Measurements from ENCODE around the gene RTN4R. TPM values are rescaled to one million over a fixed set of nuclear protein-coding genes. Genes with fewer than 3 reads are reported as not detected.

RTN4R gene
- total and polyA plus RNA-seq, 2 of the 8 experiments (the other 6 are each of a cell fraction or from before 2014, with no cell fraction given) = 21.8 to 41.3 TPM

- Histone ChIP-seq H4K8ac (ENCODE audit: extremely low read depth, insufficient read depth, low read length) (peak overlapping the region; percentile 21), H2BK20ac (ENCODE audit: low read length) (no peak overlapping the region; the same call in 1 of the 2 replicates), H3K4me2 (ENCODE audit: insufficient read depth in 1 of 2, low read depth in 2 of 2, low read length in 2 of 2) (no peak overlapping the region), H3K4me1 (replicated peaks in 1 of 4; ENCODE audit: control insufficient read depth in 3 of 4, insufficient read depth in 4 of 4, low read length in 3 of 4) (peaks cover 0 to 26% (median 16%) of the 10 kb centered on the region in 4 experiments; a peak in 6 of 7 replicates), H2BK5ac (ENCODE audit: low read depth, low read length) (0 out of 2 replicates have a peak overlapping the region, but pooled peaks have one; percentile 87), H4K91ac (replicated peaks; ENCODE audit: insufficient read length, low read length) (peak overlapping the region; percentile 73), H3K14ac (ENCODE audit: insufficient read length) (no peak overlapping the region), H3K18ac (ENCODE audit: extremely low read depth, low read length) (no peak overlapping the region), H3K23me2 (ENCODE audit: low read depth, low read length) (no peaks in the 10 kb centered on the region; the same call in 1 of the 2 replicates), H3K79me2 (ENCODE audit: control insufficient read depth in 1 of 2, insufficient read depth in 2 of 2, low read length in 2 of 2) (no peaks in the 10 kb centered on the region), H2AK5ac (ENCODE audit: low read depth, low read length) (no peak overlapping the region), H4K20me1 (replicated peaks in 1 of 2; ENCODE audit: control insufficient read depth in 1 of 2, insufficient read depth in 2 of 2, low read length in 2 of 2) (peaks cover 0 to 1% of the 10 kb centered on the region in 2 experiments), H2BK12ac (ENCODE audit: low read depth, low read length) (peak overlapping the region; percentile 84; the same call in 1 of the 2 replicates), H3K56ac (replicated peaks; ENCODE audit: insufficient read length, low read depth, low read length) (no peak overlapping the region), H2AFZ (ENCODE audit: low read length) (no peak overlapping the region), H2BK15ac (ENCODE audit: low read length) (no peak overlapping the region), H4K5ac (ENCODE audit: insufficient read length, low read depth, low read length) (no peak overlapping the region), H3K4ac (replicated peaks; ENCODE audit: insufficient read length, low read depth, low read length) (no peak overlapping the region), H3K9me3 (ENCODE audit: insufficient read depth in 2 of 2, low read depth in 1 of 2, low read length in 1 of 2) (no peaks in the 10 kb centered on the region), H3K23ac (ENCODE audit: insufficient read length) (no peak overlapping the region), H3K27ac (ENCODE audit: low read depth, low read length) (no peak overlapping the region), H3K27me3 (replicated peaks in 1 of 4; ENCODE audit: control insufficient read depth in 3 of 4, extremely low read depth in 1 of 4, insufficient read depth in 3 of 4, low read length in 3 of 4) (no peaks in the 10 kb centered on the region), H3K79me1 (ENCODE audit: low read depth, low read length) (no peaks in the 10 kb centered on the region), H2BK120ac (replicated peaks; ENCODE audit: low read depth, low read length) (no peak overlapping the region), H3K36me3 (ENCODE audit: control insufficient read depth in 2 of 4, insufficient read depth in 4 of 4, low read length in 3 of 4) (no peaks in the 10 kb centered on the region), H3K9ac (replicated peaks in 1 of 4; ENCODE audit: extremely low read depth in 1 of 4, low read depth in 3 of 4, low read length in 3 of 4) (no peak overlapping the region), H3K4me3 (ENCODE audit: extremely low read depth in 1 of 4, insufficient read depth in 2 of 4, low read depth in 3 of 4, low read length in 4 of 4) (no peak overlapping the region)
- WGBS, 2 experiments (ENCODE audit: extremely low coverage in 1 of 2, insufficient coverage in 1 of 2, insufficient read length in 1 of 2, insufficient replicate concordance in 2 of 2, low coverage in 1 of 2, low lambda C conversion rate in 2 of 2, missing lambda C conversion rate in 1 of 2) = 89% methylated on average over 16 of the region's 16 CpGs; no CpG with 5 or more reads in 1 of the 2 experiments
- DNase-seq (ENCODE audit: low read depth in 1 of 2, low spot score in 2 of 2) (no peak), FAIRE-seq (no peak)
- CTCF ChIA-PET (ENCODE audit: partially characterized antibody) = interaction anchor here (0.6 to 5.5 kb wide), 11 partner anchors 7 to 113 kb away, joined by 3 to 34 read pairs (median 4); no protein-coding TSS in a partner anchor
- POLR2A ChIA-PET (ENCODE audit: partially characterized antibody) = interaction anchor here (1.7 kb wide), 2 partner anchors 16 to 66 kb away, joined by 3 to 4 read pairs; no protein-coding TSS in a partner anchor
- TF ChIP-seq CEBPB (IDR thresholded peaks at IDR 0.05; ENCODE audit: low read depth, low read length) (no peak), BCL11A (IDR thresholded peaks at IDR 0.05; ENCODE audit: low read depth in 2 of 2, low read length in 2 of 2) (no peak), MAX (IDR thresholded peaks at IDR 0.05) (no peak), ZNF274 (IDR thresholded peaks at IDR 0.05; ENCODE audit: borderline replicate concordance, extremely low read depth, low read length) (no peak), RFX5 (IDR thresholded peaks at IDR 0.05; ENCODE audit: borderline replicate concordance, low read depth, low read length) (no peak)
- TF ChIP-seq, protein P1, sequence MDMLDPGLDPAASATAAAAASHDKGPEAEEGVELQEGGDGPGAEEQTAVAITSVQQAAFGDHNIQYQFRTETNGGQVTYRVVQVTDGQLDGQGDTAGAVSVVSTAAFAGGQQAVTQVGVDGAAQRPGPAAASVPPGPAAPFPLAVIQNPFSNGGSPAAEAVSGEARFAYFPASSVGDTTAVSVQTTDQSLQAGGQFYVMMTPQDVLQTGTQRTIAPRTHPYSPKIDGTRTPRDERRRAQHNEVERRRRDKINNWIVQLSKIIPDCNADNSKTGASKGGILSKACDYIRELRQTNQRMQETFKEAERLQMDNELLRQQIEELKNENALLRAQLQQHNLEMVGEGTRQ (IDR thresholded peaks at IDR 0.05; ENCODE audit: low read length) = no peak
Measured at GRCh38 chr22:20204806-20205205, 63.3 kb downstream of the RTN4R start.

Measured in H1 (cell line).